HEK293T (cell line): Measurements from ENCODE around the gene NFYA.

ENCODE experiments used
- CTCF ChIA-PET: fragments of 350-600 bp; formaldehyde crosslinking; extraction: SDS; loops from one replicate; lab custom pipeline; 2021; ENCODE audit warnings: antibody characterized with exemption, inconsistent platforms; lab: Yijun Ruan, JAX
- POLR2A ChIA-PET: fragments of 350-600 bp; formaldehyde crosslinking; extraction: SDS; loops from one replicate; lab custom pipeline; 2020; ENCODE audit warnings: antibody characterized with exemption, inconsistent platforms; lab: Yijun Ruan, JAX
- DNase-seq: peaks from one replicate; pipeline ENCODE4 v3.0.0; 2012; ENCODE audit warnings: mixed read lengths; ENCODE audit errors: extremely low spot score
- ARNT ChIP-seq: fragments of 450-650 bp; IDR thresholded peaks from 2 replicates; pipeline ENCODE4 v1.6.1; 2017; ENCODE audit warnings: mild to moderate bottlenecking
- BHLHE40 ChIP-seq: fragments of 450-650 bp; IDR thresholded peaks from 2 replicates; pipeline ENCODE4 v1.6.1; 2016; ENCODE audit warnings: mild to moderate bottlenecking, moderate library complexity, borderline replicate concordance
- CTBP1 ChIP-seq: fragments of 450-650 bp; IDR thresholded peaks from 2 replicates; pipeline ENCODE4 v1.6.1; 2016; ENCODE audit warnings: borderline replicate concordance
- ELF4 ChIP-seq: fragments of 450-650 bp; IDR thresholded peaks from 2 replicates; pipeline ENCODE4 v1.6.1; 2017; ENCODE audit warnings: antibody characterized with exemption
- FOXA1 ChIP-seq: fragments of 450-650 bp; IDR thresholded peaks from 2 replicates; pipeline ENCODE4 v1.6.1; 2016; ENCODE audit warnings: mild to moderate bottlenecking
- FOXK2 ChIP-seq: fragments of 450-650 bp; IDR thresholded peaks from 2 replicates; pipeline ENCODE4 v1.6.1; 2016; ENCODE audit warnings: mild to moderate bottlenecking
- FOXM1 ChIP-seq: fragments of 450-650 bp; IDR thresholded peaks from 2 replicates; pipeline ENCODE4 v1.6.1; 2017; ENCODE audit warnings: mild to moderate bottlenecking, borderline replicate concordance
- HDGF ChIP-seq: fragments of 450-650 bp; IDR thresholded peaks from 2 replicates; pipeline ENCODE4 v1.6.1; 2017; ENCODE audit warnings: antibody characterized with exemption, borderline replicate concordance
- L3MBTL2 ChIP-seq: fragments of 450-650 bp; conservative IDR thresholded peaks from 2 replicates; pipeline ENCODE4 v1.6.1; 2016; ENCODE audit warnings: mild to moderate bottlenecking
- LEF1 ChIP-seq: fragments of 450-650 bp; IDR thresholded peaks from 2 replicates; pipeline ENCODE4 v1.6.1; 2017; ENCODE audit warnings: mild to moderate bottlenecking, borderline replicate concordance
- NFRKB ChIP-seq: fragments of 450-650 bp; IDR thresholded peaks from 2 replicates; pipeline ENCODE4 v1.6.1; 2016; ENCODE audit warnings: mild to moderate bottlenecking, moderate library complexity
- SP1 ChIP-seq: fragments of 450-650 bp; IDR thresholded peaks from 2 replicates; pipeline ENCODE4 v1.6.1; 2017
- SUZ12 ChIP-seq: fragments of 450-650 bp; IDR thresholded peaks from 2 replicates; pipeline ENCODE4 v1.6.1; 2016; ENCODE audit warnings: mild to moderate bottlenecking
- TARDBP ChIP-seq: fragments of 450-650 bp; IDR thresholded peaks from 2 replicates; pipeline ENCODE4 v1.6.1; 2016
- ZNF384 ChIP-seq: fragments of 450-650 bp; IDR thresholded peaks from 2 replicates; pipeline ENCODE4 v1.6.1; 2016
- TF ChIP-seq, protein P1 (sequence below): fragments of 450-650 bp; IDR thresholded peaks from 2 replicates; pipeline ENCODE4 v1.6.1; 2016

Gene NFYA

DNA sequence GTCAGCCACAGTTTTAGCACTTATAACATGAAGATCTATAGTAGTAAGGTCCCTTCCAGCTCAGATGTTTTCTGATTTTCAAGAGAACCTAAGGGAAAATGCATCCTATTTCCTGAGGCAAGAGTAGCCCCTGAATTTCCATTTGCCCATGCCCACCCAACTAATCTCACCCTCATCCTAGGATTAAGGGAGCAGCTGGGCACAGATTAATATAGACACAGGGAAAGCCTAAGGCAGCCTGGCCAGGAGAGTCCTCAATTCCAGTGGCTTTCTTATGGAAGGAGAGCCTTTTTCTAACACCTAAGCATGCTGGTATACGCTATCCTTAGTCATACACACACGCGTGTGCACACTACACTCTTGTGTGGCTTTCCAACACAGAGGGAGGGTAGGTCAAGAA, 18.3 kb upstream of the NFYA start:
- TF ChIP-seq ZNF384 (no peak), FOXM1 (no peak), HDGF (no peak), NFRKB (no peak), BHLHE40 (no peak), FOXK2 (no peak), LEF1 (no peak), L3MBTL2 (no peak), ELF4 (no peak), SP1 (no peak), ARNT (no peak), TARDBP (no peak), SUZ12 (no peak), CTBP1 (no peak), FOXA1 (no peak)
- TF ChIP-seq, protein P1, sequence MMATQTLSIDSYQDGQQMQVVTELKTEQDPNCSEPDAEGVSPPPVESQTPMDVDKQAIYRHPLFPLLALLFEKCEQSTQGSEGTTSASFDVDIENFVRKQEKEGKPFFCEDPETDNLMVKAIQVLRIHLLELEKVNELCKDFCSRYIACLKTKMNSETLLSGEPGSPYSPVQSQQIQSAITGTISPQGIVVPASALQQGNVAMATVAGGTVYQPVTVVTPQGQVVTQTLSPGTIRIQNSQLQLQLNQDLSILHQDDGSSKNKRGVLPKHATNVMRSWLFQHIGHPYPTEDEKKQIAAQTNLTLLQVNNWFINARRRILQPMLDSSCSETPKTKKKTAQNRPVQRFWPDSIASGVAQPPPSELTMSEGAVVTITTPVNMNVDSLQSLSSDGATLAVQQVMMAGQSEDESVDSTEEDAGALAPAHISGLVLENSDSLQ = no peak
- POLR2A ChIA-PET = no interaction called here
- CTCF ChIA-PET = no interaction called here

DNA sequence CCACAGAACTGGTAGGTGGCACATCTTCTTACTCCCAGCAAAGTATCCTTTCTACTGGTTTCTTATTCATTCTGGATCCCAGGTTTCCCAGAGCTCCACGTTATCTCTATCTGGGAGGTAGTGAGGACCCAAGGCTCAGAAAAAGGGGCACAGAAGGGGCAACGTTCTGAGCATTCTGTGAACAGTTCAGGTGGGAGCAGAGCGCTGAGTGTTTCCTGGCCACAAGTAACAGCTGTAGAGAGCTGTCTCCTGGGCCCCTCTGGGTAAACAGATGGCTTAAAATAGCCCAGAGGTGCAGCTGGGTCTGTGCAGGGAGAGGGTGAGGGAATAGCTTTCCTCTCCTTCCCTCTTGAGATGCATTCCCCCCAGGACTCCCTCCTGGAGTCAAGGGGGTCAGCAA, 17.6 kb upstream of the NFYA start:
- ChIA-PET POLR2A (interaction anchor here (1.7 kb wide), 1 partner anchor 17 kb away, joined by 4 read pairs; the partner anchor contains the start of genes NFYA and OARD1), CTCF (no interaction called here)
- no peak for DNase-seq
- TF ChIP-seq CTBP1 = no peak
- TF ChIP-seq BHLHE40 = no peak
- TF ChIP-seq SP1 = no peak
- TF ChIP-seq FOXM1 = no peak
- TF ChIP-seq NFRKB = no peak
- TF ChIP-seq, protein P1 = no peak
- no peak for TF ChIP-seq ARNT
- no peak for TF ChIP-seq ZNF384
- no peak for TF ChIP-seq L3MBTL2
- no peak for TF ChIP-seq SUZ12
- no peak for TF ChIP-seq FOXK2
- TF ChIP-seq HDGF = no peak
- no peak for TF ChIP-seq FOXA1
- no peak for TF ChIP-seq LEF1
- no peak for TF ChIP-seq ELF4
- TF ChIP-seq TARDBP = no peak

More for the DNA sequence above, 18.3 kb upstream of the NFYA start:
- no peak for DNase-seq

DNA sequence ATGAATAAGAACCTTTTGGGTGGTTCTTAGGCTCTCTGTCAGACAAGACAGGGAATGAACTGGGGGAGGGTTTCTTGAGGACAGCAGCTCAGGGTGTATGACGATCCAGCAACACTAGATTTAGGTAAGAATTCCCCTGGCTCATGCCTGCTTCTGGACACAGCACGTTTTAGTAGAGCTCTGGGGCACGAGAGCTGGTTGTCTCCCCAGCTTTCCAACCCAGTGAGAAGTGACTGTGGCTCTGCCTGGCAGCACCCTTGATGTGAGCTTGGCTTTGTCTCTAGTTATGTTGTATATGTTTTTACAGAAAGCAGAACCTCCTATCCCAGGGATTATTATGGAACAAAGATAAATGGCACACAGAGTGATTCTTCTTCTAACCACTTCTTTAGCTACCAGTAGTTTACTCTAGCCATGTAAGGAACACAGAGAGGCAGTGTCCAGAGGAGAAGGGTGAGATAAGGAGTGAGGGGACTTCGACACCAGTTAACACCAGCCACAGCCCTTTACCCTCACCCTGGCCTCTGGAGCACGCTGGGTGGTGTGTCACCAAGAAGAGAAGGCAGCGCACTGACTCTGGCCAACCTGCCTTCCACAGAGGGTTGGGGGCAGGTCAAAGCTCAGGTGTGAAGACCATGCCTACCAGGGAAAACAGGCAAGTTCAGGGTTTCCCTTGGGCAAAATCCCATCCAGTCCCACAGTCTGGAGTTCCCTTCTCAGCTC, 15.8 kb upstream of the NFYA start:
- TF ChIP-seq BHLHE40 = no peak
- no peak for TF ChIP-seq SP1
- no peak for TF ChIP-seq SUZ12
- TF ChIP-seq ZNF384 = no peak
- TF ChIP-seq CTBP1 = no peak
- no peak for TF ChIP-seq ELF4
- TF ChIP-seq FOXM1 = no peak
- TF ChIP-seq FOXA1 = no peak
- TF ChIP-seq HDGF = no peak
- TF ChIP-seq, protein P1 = no peak
- no peak for DNase-seq
- ChIA-PET CTCF (interaction anchor here (0.6 to 1.4 kb wide), 3 partner anchors 17 to 1674 kb away, joined by 3 to 4 read pairs (median 3); no protein-coding TSS in a partner anchor), POLR2A (no interaction called here)

DNA sequence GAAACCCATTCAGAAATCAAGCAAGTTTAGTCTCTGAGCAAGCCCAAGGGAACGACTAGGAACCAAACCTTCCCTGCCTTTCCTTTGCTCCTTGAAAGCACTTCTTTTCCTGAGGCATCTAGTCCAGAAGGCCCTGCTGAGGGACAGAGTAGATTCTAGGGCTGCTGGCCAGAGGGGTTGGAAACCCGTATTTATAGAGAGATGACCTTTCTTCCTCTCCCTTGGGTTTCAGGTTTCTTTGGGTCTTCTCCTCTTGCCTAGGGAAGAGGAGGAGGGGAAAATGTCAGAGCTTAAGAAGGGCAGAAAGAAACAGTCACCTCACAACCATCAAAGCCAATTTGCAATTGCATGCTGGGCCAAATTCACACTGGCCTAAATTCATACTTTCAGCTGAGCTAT, 14.0 kb upstream of the NFYA start:
- ChIA-PET CTCF (interaction anchor here (1.1 kb wide), 1 partner anchor 10 kb away, joined by 3 read pairs; no protein-coding TSS in a partner anchor), POLR2A (no interaction called here)
- no peak for DNase-seq
- no peak for TF ChIP-seq BHLHE40
- no peak for TF ChIP-seq ELF4
- TF ChIP-seq SP1 = no peak
- TF ChIP-seq CTBP1 = no peak
- TF ChIP-seq FOXK2 = no peak
- no peak for TF ChIP-seq FOXM1
- TF ChIP-seq NFRKB = no peak
- TF ChIP-seq, protein P1 = no peak
- no peak for TF ChIP-seq LEF1
- no peak for TF ChIP-seq HDGF

DNA sequence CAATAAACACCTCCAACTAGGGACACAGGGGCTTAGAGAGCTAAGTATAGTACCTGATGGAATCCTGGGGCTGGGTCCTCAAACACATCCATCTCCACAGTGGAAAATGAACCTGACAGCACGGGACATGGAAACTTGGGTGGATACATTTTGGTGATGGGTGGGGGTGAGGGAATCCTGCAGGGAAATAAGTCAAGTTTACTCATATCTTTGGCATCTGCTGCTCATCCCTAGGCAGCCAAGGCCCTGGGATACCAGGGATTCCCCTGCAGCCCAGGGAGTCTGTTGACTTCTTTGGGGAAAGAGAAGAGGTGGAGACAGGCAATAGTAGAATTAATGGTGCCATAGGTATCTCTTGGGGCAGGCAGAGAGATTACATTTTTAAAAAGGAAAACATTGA, 13.2 kb upstream of the NFYA start:
- ChIA-PET CTCF (interaction anchor here (0.8 to 1.1 kb wide), 2 partner anchors 10 to 19 kb away, joined by 3 read pairs; no protein-coding TSS in a partner anchor), POLR2A (interaction anchor here (1.0 kb wide), 1 partner anchor 11 kb away, joined by 3 read pairs; no protein-coding TSS in a partner anchor)
- DNase-seq = no peak
- TF ChIP-seq ARNT = no peak
- no peak for TF ChIP-seq FOXA1
- TF ChIP-seq SP1 = no peak
- no peak for TF ChIP-seq CTBP1
- TF ChIP-seq, protein P1 = no peak
- no peak for TF ChIP-seq NFRKB
- TF ChIP-seq TARDBP = no peak
- TF ChIP-seq BHLHE40 = no peak
- TF ChIP-seq FOXK2 = no peak
- TF ChIP-seq ZNF384 = no peak
- no peak for TF ChIP-seq HDGF
- no peak for TF ChIP-seq SUZ12
- TF ChIP-seq LEF1 = no peak
